GM23338 (cell line): ENCODE measurements around the gene SCFD2. TPM values are rescaled to one million over a fixed set of nuclear protein-coding genes. Genes with fewer than 3 reads are reported as not detected.

Experiments
- ATAC-seq: fragments of 200-7000 bp; cut with Tn5 transposase; 3 replicates; pipeline ENCODE4 v1.9.1; 2020
- DNase-seq: peaks from one replicate; pipeline ENCODE4 v3.0.0-alpha.2; 2015; ENCODE audit warnings: low spot score
- H2AFZ ChIP-seq: fragments of 200-600 bp; sonication (generic); 2 replicates; pipeline ENCODE4 v1.8.0; 2016; ENCODE audit warnings: antibody characterized with exemption, mild to moderate bottlenecking, moderate library complexity
- H3F3A ChIP-seq: fragments of 200-600 bp; sonication (generic); replicated peaks from 2 replicates; pipeline ENCODE4 v1.8.0; 2017; ENCODE audit warnings: antibody characterized with exemption, mixed run types, low read depth
- H3K27ac ChIP-seq: fragments of 200-600 bp; sonication (generic); 2 replicates; pipeline ENCODE4 v1.6.1; 2016; ENCODE audit warnings: low read depth
- H3K27me3 ChIP-seq: fragments of 200-600 bp; sonication (generic); 2 replicates; pipeline ENCODE4 v1.8.0; 2016; ENCODE audit warnings: mild to moderate bottlenecking, mixed run types, moderate library complexity; ENCODE audit not compliant: insufficient read depth
- H3K36me3 ChIP-seq: fragments of 200-600 bp; sonication (generic); 2 replicates; pipeline ENCODE4 v1.8.0; 2016; ENCODE audit warnings: mild to moderate bottlenecking; ENCODE audit not compliant: insufficient read depth
- H3K4me1 ChIP-seq: fragments of 200-600 bp; sonication (generic); 2 replicates; pipeline ENCODE4 v1.8.0; 2016; ENCODE audit warnings: mild to moderate bottlenecking, moderate library complexity; ENCODE audit not compliant: insufficient read depth
- H3K4me2 ChIP-seq: fragments of 200-600 bp; sonication (generic); 2 replicates; pipeline ENCODE4 v1.7.1; 2017; ENCODE audit warnings: mixed run types
- H3K4me3 ChIP-seq: fragments of 200-600 bp; sonication (generic); 2 replicates; pipeline ENCODE4 v1.6.1; 2016; ENCODE audit warnings: mixed run types
- H3K79me2 ChIP-seq: fragments of 200-600 bp; sonication (generic); replicated peaks from 2 replicates; pipeline ENCODE4 v1.8.0; 2017; ENCODE audit warnings: mild to moderate bottlenecking; ENCODE audit not compliant: insufficient read depth
- H3K9me2 ChIP-seq: fragments of 200-600 bp; sonication (generic); 2 replicates; pipeline ENCODE4 v1.8.0; 2017; ENCODE audit not compliant: insufficient read depth
- H4K20me1 ChIP-seq: fragments of 200-600 bp; sonication (generic); replicated peaks from 2 replicates; pipeline ENCODE4 v1.8.0; 2017; ENCODE audit warnings: mild to moderate bottlenecking; ENCODE audit not compliant: insufficient read depth
- H3K27ac Mint-ChIP-seq: 2 replicates; pipeline ENCODE4 v1.8.0; 2020; ENCODE audit warnings: inconsistent platforms, mild to moderate bottlenecking, moderate library complexity, mixed read lengths
- H3K27me3 Mint-ChIP-seq: 3 replicates; pipeline ENCODE4 v1.8.0; 2022; ENCODE audit warnings: low read depth, mild to moderate bottlenecking, moderate library complexity, mixed read lengths, inconsistent platforms; ENCODE audit not compliant: insufficient read depth, poor library complexity
- H3K36me3 Mint-ChIP-seq: 3 replicates; pipeline ENCODE4 v1.8.0; 2021; ENCODE audit warnings: low read depth, mild to moderate bottlenecking, inconsistent platforms, moderate library complexity, mixed read lengths
- H3K4me1 Mint-ChIP-seq: 3 replicates; pipeline ENCODE4 v1.8.0; 2020; ENCODE audit warnings: mild to moderate bottlenecking, inconsistent platforms, mixed read lengths
- H3K4me3 Mint-ChIP-seq: 3 replicates; pipeline ENCODE4 v1.8.0; 2021; ENCODE audit warnings: moderate library complexity, mild to moderate bottlenecking, inconsistent platforms, mixed read lengths
- H3K9me3 Mint-ChIP-seq: 3 replicates; pipeline ENCODE4 v1.8.0; 2020; ENCODE audit warnings: moderate library complexity, mild to moderate bottlenecking, inconsistent platforms, mixed read lengths
- CREB1 ChIP-seq: fragments of 250-450 bp; sonication (Bioruptor Pico); IDR thresholded peaks from 2 replicates; pipeline ENCODE4 v1.5.0; 2020; ENCODE audit warnings: low read depth, mild to moderate bottlenecking, moderate library complexity
- CTCF ChIP-seq, 2 experiments: fragments of 200-600 bp in 1 of 2; sonication (generic) in 1 of 2; conservative IDR thresholded peaks; 2 replicates each; pipeline versions ENCODE4 v1.5.1 to v1.6.1; 2016 to 2017; ENCODE audit warnings: antibody characterized with exemption in 2 of 2, low read depth in 2 of 2, mild to moderate bottlenecking in 2 of 2, moderate library complexity in 1 of 2
- ETS1 ChIP-seq: IDR thresholded peaks from 2 replicates; pipeline ENCODE4 v1.6.1; 2016; ENCODE audit warnings: antibody characterized with exemption
- EZH2 ChIP-seq: fragments of 200-600 bp; sonication (generic); IDR thresholded peaks from one replicate; pipeline ENCODE4 v1.8.0; 2017; ENCODE audit warnings: antibody characterized with exemption, mild to moderate bottlenecking, low read depth; ENCODE audit not compliant: unreplicated experiment
- EZH2phosphoT487 ChIP-seq: fragments of 200-600 bp; sonication (generic); IDR thresholded peaks from one replicate; pipeline ENCODE4 v1.8.1; 2018; ENCODE audit warnings: antibody characterized with exemption; ENCODE audit not compliant: unreplicated experiment
- JUNB ChIP-seq: IDR thresholded peaks from one replicate; pipeline ENCODE4 v1.6.1; 2016; ENCODE audit warnings: antibody characterized with exemption; ENCODE audit not compliant: unreplicated experiment
- NANOG ChIP-seq: IDR thresholded peaks from 2 replicates; pipeline ENCODE4 v1.6.1; 2016; ENCODE audit warnings: antibody characterized with exemption, borderline replicate concordance
- POLR2AphosphoS5 ChIP-seq: IDR thresholded peaks from 2 replicates; pipeline ENCODE4 v1.6.1; 2016; ENCODE audit warnings: antibody characterized with exemption, low read depth
- REST ChIP-seq: IDR thresholded peaks from one replicate; pipeline ENCODE4 v1.6.1; 2018; ENCODE audit warnings: antibody characterized with exemption; ENCODE audit not compliant: unreplicated experiment
- STAT1 ChIP-seq: IDR thresholded peaks from one replicate; pipeline ENCODE4 v1.6.1; 2016; ENCODE audit warnings: antibody characterized with exemption; ENCODE audit not compliant: unreplicated experiment
- ZNF114 ChIP-seq: fragments of 250-450 bp; sonication (Bioruptor Pico); IDR thresholded peaks from 2 replicates; pipeline ENCODE4 v1.5.0; 2020; ENCODE audit warnings: mild to moderate bottlenecking, moderate library complexity
- ZNF331 ChIP-seq: fragments of 250-450 bp; sonication (Bioruptor Pico); IDR thresholded peaks from 2 replicates; pipeline ENCODE4 v1.5.0; 2020; ENCODE audit warnings: low read depth, mild to moderate bottlenecking, moderate library complexity
- ZNF462 ChIP-seq: fragments of 250-450 bp; sonication (Bioruptor Pico); IDR thresholded peaks from 2 replicates; pipeline ENCODE4 v1.5.0; 2020; ENCODE audit warnings: mild to moderate bottlenecking, moderate library complexity
- polyA plus RNA-seq: library from polyadenylated mRNA; unstranded; fragments of >200 nt; fragmentation: Nextera tagmentation; extraction: Ambion mirVana; gene quantifications from 2 replicates; pipeline ENCODE4 v1.2.1, GENCODE V29; 2016
- total RNA-seq: library from RNA; depleted of rRNA; stranded (reverse); fragments of >200 nt; shearing (Covaris generic); gene quantifications from 2 replicates; pipeline ENCODE4 v1.2.3, GENCODE V29; 2014

Gene SCFD2
- total and polyA plus RNA-seq, 2 experiments from 2014 or later: 5.7 to 17.5 TPM

GRCh38 chr4:53012738-53013137, 353.1 kb downstream of the SCFD2 start:
- no peak overlapping the region for H3K4me3 ChIP-seq
- Mint-ChIP-seq H3K36me3 (no peaks in the 10 kb centered on the region), H3K4me3 (no peak overlapping the region), H3K9me3 (no peaks in the 10 kb centered on the region), H3K27me3 (no peaks in the 10 kb centered on the region), H3K27ac (no peak overlapping the region), H3K4me1 (peaks cover 5% of the 10 kb centered on the region; the same call in 2 of the 3 replicates)
- DNase-seq (no peak), ATAC-seq (no peak)
- H3K4me2 ChIP-seq: no peak overlapping the region
- no peak overlapping the region for H3K27ac ChIP-seq
- H4K20me1 ChIP-seq: no peaks in the 10 kb centered on the region
- TF ChIP-seq STAT1: no peak
- no peak for TF ChIP-seq JUNB
- TF ChIP-seq EZH2phosphoT487: no peak
- TF ChIP-seq ETS1: no peak
- no peak for TF ChIP-seq POLR2AphosphoS5
- TF ChIP-seq ZNF462 (CRISPR knock-in tag): no peak
- no peak for TF ChIP-seq REST
- TF ChIP-seq ZNF331 (CRISPR knock-in tag): no peak
- no peak for TF ChIP-seq NANOG
- TF ChIP-seq CREB1 (CRISPR knock-in tag): no peak
- no peak for TF ChIP-seq CTCF (conservative IDR thresholded peaks at IDR 0.05; ENCODE audit: low read depth in 2 of 2)
- no peak for TF ChIP-seq ZNF114 (CRISPR knock-in tag)
- no peak for TF ChIP-seq EZH2
- H3K79me2 ChIP-seq: no peaks in the 10 kb centered on the region
- H3K36me3 ChIP-seq: no peaks in the 10 kb centered on the region
- no peaks in the 10 kb centered on the region for H3K9me2 ChIP-seq
- no peaks in the 10 kb centered on the region for H3K4me1 ChIP-seq
- H3F3A ChIP-seq: no peaks in the 10 kb centered on the region
- H3K27me3 ChIP-seq: no peaks in the 10 kb centered on the region
- no peak overlapping the region for H2AFZ ChIP-seq
